Endothelial cell of umbilical vein (primary cell): ENCODE results near the gene CDK15. TPM values are rescaled to one million over a fixed set of nuclear protein-coding genes. Genes with fewer than 3 reads are reported as not detected.

Experiments
- BruUV-seq: library from RNA; stranded (reverse); fragments of 400-500 nt; replicated peaks from 2 replicates; lab custom pipeline; 2021; lab: Mats Ljungman, UMichigan
- CTCF ChIA-PET: fragments of 300-600, 350-600 bp; sonication (Branson Sonifier 250); formaldehyde crosslinking; loops from one replicate; lab custom pipeline; 2021; ENCODE audit warnings: antibody characterized with exemption, inconsistent platforms; lab: Charles Lee
- POLR2A ChIA-PET: fragments of 300-600, 350-600 bp; sonication (Branson Sonifier 250); formaldehyde crosslinking; loops from one replicate; lab custom pipeline; 2021; ENCODE audit warnings: antibody characterized with exemption, inconsistent platforms; lab: Charles Lee
- DNase-seq: peaks from one replicate; pipeline ENCODE4 v3.0.0-alpha.2; 2011; ENCODE audit warnings: low read depth, low spot score
- FAIRE-seq: peaks from 2 replicates; lab custom pipeline; 2011; peaks lifted over from hg19 to GRCh38; lab: Jason Lieb, UNC
- H2AFZ ChIP-seq: 2 replicates; pipeline ENCODE4 v1.6.0; 2012; ENCODE audit warnings: low read depth, low read length, control low read depth, inconsistent platforms
- H3K27ac ChIP-seq: 2 replicates; pipeline ENCODE4 v1.5.1; 2011; ENCODE audit warnings: low read depth, mild to moderate bottlenecking, control low read depth, low read length, moderate library complexity; ENCODE audit not compliant: insufficient read depth
- H3K27me3 ChIP-seq, 2 experiments: 2 replicates each; pipeline versions ENCODE4 v1.6.0 to v1.6.1; 2011; ENCODE audit warnings: low read length in 2 of 2, mixed read lengths in 1 of 2; ENCODE audit not compliant: control insufficient read depth in 2 of 2, insufficient read depth in 2 of 2
- H3K36me3 ChIP-seq, 2 experiments: 2 replicates in 1 of 2; 3 replicates in 1 of 2; pipeline ENCODE4 v1.5.1; 2011; ENCODE audit warnings: low read length in 2 of 2, mild to moderate bottlenecking in 1 of 2, moderate library complexity in 1 of 2; ENCODE audit not compliant: control insufficient read depth in 2 of 2, insufficient read depth in 2 of 2; ENCODE audit errors: extremely low read depth in 1 of 2
- H3K4me1 ChIP-seq: 3 replicates; pipeline ENCODE4 v1.5.1; 2011; ENCODE audit warnings: mild to moderate bottlenecking, low read length; ENCODE audit not compliant: control insufficient read depth, insufficient read depth; ENCODE audit errors: extremely low read depth
- H3K4me2 ChIP-seq: 2 replicates; pipeline ENCODE4 v1.6.1; 2011; ENCODE audit warnings: low read length, control low read depth, mixed read lengths; ENCODE audit not compliant: insufficient read depth
- H3K4me3 ChIP-seq, 3 experiments: fragments of 200-600 bp in 1 of 3; sonication (generic), shearing (Covaris generic) in 1 of 3; replicated peaks in 1 of 3; 2 replicates each; pipeline ENCODE4 v1.5.1; 2011 to 2016; ENCODE audit warnings: control low read depth in 3 of 3, low read length in 3 of 3, mild to moderate bottlenecking in 2 of 3, inconsistent platforms in 1 of 3, low read depth in 1 of 3, moderate library complexity in 1 of 3; ENCODE audit not compliant: insufficient read depth in 1 of 3
- H3K79me2 ChIP-seq: 2 replicates; pipeline ENCODE4 v1.6.0; 2012; ENCODE audit warnings: low read length, inconsistent platforms; ENCODE audit not compliant: control insufficient read depth, insufficient read depth
- H3K9ac ChIP-seq: replicated peaks from 2 replicates; pipeline ENCODE3; 2011; ENCODE audit warnings: low read length, control low read depth; ENCODE audit not compliant: insufficient read depth; ENCODE audit errors: extremely low read depth
- H3K9me1 ChIP-seq: replicated peaks from 3 replicates; pipeline ENCODE4 v1.6.0; 2011; ENCODE audit warnings: mild to moderate bottlenecking, low read length; ENCODE audit not compliant: control insufficient read depth, insufficient read depth; ENCODE audit errors: extremely low read depth
- H3K9me3 ChIP-seq: replicated peaks from 2 replicates; pipeline ENCODE4 v1.5.1; 2012; ENCODE audit warnings: low read length, inconsistent platforms; ENCODE audit not compliant: control insufficient read depth, insufficient read depth
- H4K20me1 ChIP-seq: replicated peaks from 2 replicates; pipeline ENCODE3; 2011; ENCODE audit warnings: mild to moderate bottlenecking, low read length; ENCODE audit not compliant: control insufficient read depth, insufficient read depth; ENCODE audit errors: extremely low read depth
- CTCF ChIP-seq, 2 donors: IDR thresholded peaks; 1 replicate in 1 of 2; 2 replicates in 1 of 2; pipeline ENCODE4 v1.5.1; 2011; ENCODE audit warnings: low read length in 2 of 2, mild to moderate bottlenecking in 2 of 2, moderate library complexity in 2 of 2, control low read depth in 1 of 2, inconsistent platforms in 1 of 2, low read depth in 1 of 2; ENCODE audit not compliant: insufficient read depth in 1 of 2; ENCODE audit errors: extremely low read depth in 1 of 2
- EZH2 ChIP-seq: IDR thresholded peaks from 2 replicates; pipeline ENCODE4 v1.6.1; 2012; ENCODE audit warnings: borderline replicate concordance, low read depth, mild to moderate bottlenecking, moderate library complexity, low read length, inconsistent platforms; ENCODE audit not compliant: severe bottlenecking
- FOS ChIP-seq: IDR thresholded peaks from 2 replicates; pipeline ENCODE4 v1.6.1; 2011; ENCODE audit warnings: mild to moderate bottlenecking, low read length, moderate library complexity, borderline replicate concordance; ENCODE audit not compliant: insufficient read depth
- GATA2 ChIP-seq: IDR thresholded peaks from 2 replicates; pipeline ENCODE4 v1.7.0; 2011; ENCODE audit warnings: low read depth, mild to moderate bottlenecking, moderate library complexity, mixed read lengths, low read length; ENCODE audit not compliant: insufficient read length, insufficient read depth
- JUN ChIP-seq: IDR thresholded peaks from 2 replicates; pipeline ENCODE4 v1.6.1; 2011; ENCODE audit warnings: borderline replicate concordance, low read depth; ENCODE audit not compliant: insufficient read length, insufficient read depth
- MAX ChIP-seq: IDR thresholded peaks from 2 replicates; pipeline ENCODE4 v1.6.1; 2011; ENCODE audit not compliant: insufficient read depth, insufficient read length
- MYC ChIP-seq: IDR thresholded peaks from one replicate; pipeline ENCODE4 v1.6.1; 2011; ENCODE audit warnings: mild to moderate bottlenecking, low read depth, low read length
- POLR2AphosphoS5 ChIP-seq: IDR thresholded peaks from 2 replicates; pipeline ENCODE4 v1.6.1; 2012; ENCODE audit warnings: low read depth, mild to moderate bottlenecking, control low read depth, low read length, moderate library complexity; ENCODE audit not compliant: insufficient read depth
- dilution Hi-C: fragments of 300-500 bp; cut with MboI; formaldehyde crosslinking; loops from one replicate; pipeline ENCODE4 v1.15.0; 2019; ENCODE audit warnings: low sequenced_read_pairs; ENCODE audit not compliant: extremely low pct_ligation_motif_present
- intact Hi-C: fragments of 100-400 bp; cut with micrococcal nuclease; formaldehyde crosslinking; loops from one replicate; pipeline ENCODE4 v1.10.0; 2022
- polyA plus RNA-seq, 4 experiments: library from polyadenylated mRNA; depleted of rRNA in 3 of 4; stranded (reverse) in 3 of 4; unstranded in 1 of 4; fragments of >200 nt; gene quantifications; 2 replicates each; pipeline versions ENCODE4 v1.2.1 to v1.2.3, GENCODE V29; 2011 to 2012; ENCODE audit warnings: missing spikeins in 1 of 4
- total RNA-seq: library from RNA; stranded (reverse); gene quantifications from 2 replicates; pipeline ENCODE4 v1.2.3, GENCODE V29; 2021

The CDK15 gene
- total and polyA plus RNA-seq, 2 donors (not counting 3 experiments of a cell fraction or from before 2014, with no cell fraction given): not detected

GRCh38 chr2:201854841-201855240 is 48.5 kb downstream of the CDK15 start:
- H3K4me2 ChIP-seq: no peak overlapping the region
- H3K27me3 ChIP-seq: peaks cover 5 to 11% of the 10 kb centered on the region in 2 experiments
- CTCF ChIA-PET: interaction anchor here (1.1 to 1.5 kb wide), 3 partner anchors 10 to 205 kb away, joined by 3 to 4 read pairs (median 3); no protein-coding TSS in a partner anchor
- no peak overlapping the region for H3K27ac ChIP-seq
- no peak for FAIRE-seq
- no peak overlapping the region for H2AFZ ChIP-seq
- no peaks in the 10 kb centered on the region for H4K20me1 ChIP-seq
- peaks cover 18% of the 10 kb centered on the region for H3K4me1 ChIP-seq
- no peak overlapping the region for H3K9ac ChIP-seq
- intact Hi-C loops (no loop called here), dilution Hi-C loops (no loop called here)
- POLR2A ChIA-PET: interaction anchor here (0.6 kb wide), 1 partner anchor 399 kb away, joined by 3 read pairs; no protein-coding TSS in a partner anchor
- no peaks in the 10 kb centered on the region for H3K36me3 ChIP-seq
- H3K79me2 ChIP-seq: no peaks in the 10 kb centered on the region
- no TSS peak for BruUV-seq
- H3K9me1 ChIP-seq: no peaks in the 10 kb centered on the region
- DNase-seq: no peak
- TF ChIP-seq MYC: no peak
- no peak for TF ChIP-seq MAX
- TF ChIP-seq CTCF (IDR thresholded peaks at IDR 0.05; ENCODE audit: extremely low read depth in 1 of 2, insufficient read depth in 1 of 2, low read depth in 1 of 2, low read length in 2 of 2): no peak
- no peak for TF ChIP-seq JUN
- no peak for TF ChIP-seq FOS
- TF ChIP-seq POLR2AphosphoS5: no peak
- no peak for TF ChIP-seq GATA2
- no peak for TF ChIP-seq EZH2
- H3K4me3 ChIP-seq: no peak overlapping the region
- H3K9me3 ChIP-seq: no peaks in the 10 kb centered on the region
